H1 (cell line): ENCODE data around the gene OPCML. TPM values are rescaled to one million over a fixed set of nuclear protein-coding genes. Genes with fewer than 3 reads are reported as not detected.

Experiments used
- CTCF ChIA-PET: fragments of 300-600 bp; sonication (Branson Sonifier 250); formaldehyde crosslinking; loops from one replicate; lab custom pipeline; 2021; ENCODE audit not compliant: partially characterized antibody; lab: Charles Lee
- POLR2A ChIA-PET: fragments of 300-600 bp; sonication (Branson Sonifier 250); formaldehyde crosslinking; loops from one replicate; lab custom pipeline; 2021; ENCODE audit warnings: inconsistent platforms; ENCODE audit not compliant: partially characterized antibody; lab: Charles Lee
- DNase-seq, 2 experiments: peaks; one replicate each; pipeline versions ENCODE4 v3.0.0 to v3.0.0-alpha.2; 2010 to 2022; ENCODE audit warnings: low spot score in 2 of 2, low read depth in 1 of 2, mixed read lengths in 1 of 2
- FAIRE-seq: peaks from 2 replicates; lab custom pipeline; 2011; peaks lifted over from hg19 to GRCh38; lab: Jason Lieb, UNC
- H2AFZ ChIP-seq: 2 replicates; pipeline ENCODE4 v1.8.1; 2012; ENCODE audit warnings: low read length, inconsistent platforms
- H2AK5ac ChIP-seq: 2 replicates; pipeline ENCODE4 v1.6.1; 2013; ENCODE audit warnings: low read depth, low read length
- H2BK120ac ChIP-seq: replicated peaks from 2 replicates; pipeline ENCODE3; 2013; ENCODE audit warnings: low read depth, low read length, inconsistent platforms
- H2BK12ac ChIP-seq: 2 replicates; pipeline ENCODE4 v1.6.1; 2013; ENCODE audit warnings: low read depth, low read length
- H2BK15ac ChIP-seq: 2 replicates; pipeline ENCODE4 v1.6.1; 2013; ENCODE audit warnings: low read length
- H2BK20ac ChIP-seq: 2 replicates; pipeline ENCODE4 v1.6.1; 2013; ENCODE audit warnings: low read length
- H2BK5ac ChIP-seq: 2 replicates; pipeline ENCODE4 v1.6.1; 2013; ENCODE audit warnings: low read depth, low read length
- H3K14ac ChIP-seq: 2 replicates; pipeline ENCODE4 v1.6.1; 2013; ENCODE audit warnings: inconsistent platforms; ENCODE audit not compliant: insufficient read length
- H3K18ac ChIP-seq: 2 replicates; pipeline ENCODE4 v1.6.1; 2013; ENCODE audit warnings: low read length; ENCODE audit errors: extremely low read depth
- H3K23ac ChIP-seq: 2 replicates; pipeline ENCODE4 v1.6.1; 2013; ENCODE audit warnings: inconsistent platforms; ENCODE audit not compliant: insufficient read length
- H3K23me2 ChIP-seq: 2 replicates; pipeline ENCODE4 v1.6.1; 2013; ENCODE audit warnings: low read depth, low read length
- H3K27ac ChIP-seq: 2 replicates; pipeline ENCODE4 v1.6.1; 2011; ENCODE audit warnings: low read depth, low read length, inconsistent platforms
- H3K27me3 ChIP-seq, 4 experiments: replicated peaks in 1 of 4; 1 replicate in 1 of 4; 2 replicates in 3 of 4; pipeline versions ENCODE4 v1.6.1 to v1.8.1; 2011 to 2013; ENCODE audit warnings: low read length in 3 of 4, mild to moderate bottlenecking in 3 of 4, inconsistent platforms in 2 of 4, mixed read lengths in 2 of 4, moderate library complexity in 1 of 4; ENCODE audit not compliant: control insufficient read depth in 3 of 4, insufficient read depth in 3 of 4; ENCODE audit errors: extremely low read depth in 1 of 4
- H3K36me3 ChIP-seq, 4 experiments: 2 replicates each; pipeline versions ENCODE4 v1.6.1 to v1.8.1; 2011 to 2013; ENCODE audit warnings: mild to moderate bottlenecking in 4 of 4, low read length in 3 of 4, moderate library complexity in 2 of 4, control low read depth in 1 of 4, inconsistent platforms in 1 of 4; ENCODE audit not compliant: insufficient read depth in 4 of 4, control insufficient read depth in 2 of 4
- H3K4ac ChIP-seq: replicated peaks from 2 replicates; pipeline ENCODE3; 2013; ENCODE audit warnings: low read length, low read depth, mixed read lengths, inconsistent platforms; ENCODE audit not compliant: insufficient read length
- H3K4me1 ChIP-seq, 4 experiments: replicated peaks in 1 of 4; 1 replicate in 1 of 4; 2 replicates in 3 of 4; pipeline versions ENCODE4 v1.6.1 to v1.8.1; 2011 to 2013; ENCODE audit warnings: low read length in 3 of 4, inconsistent platforms in 2 of 4, mixed read lengths in 1 of 4; ENCODE audit not compliant: insufficient read depth in 4 of 4, control insufficient read depth in 3 of 4
- H3K4me2 ChIP-seq, 2 experiments: 2 replicates each; pipeline versions ENCODE4 v1.6.1 to v1.8.1; 2011 to 2013; ENCODE audit warnings: low read depth in 2 of 2, low read length in 2 of 2, control low read depth in 1 of 2, inconsistent platforms in 1 of 2, mild to moderate bottlenecking in 1 of 2; ENCODE audit not compliant: insufficient read depth in 1 of 2
- H3K4me3 ChIP-seq, 4 experiments: fragments of 200-600, 300-600 bp in 1 of 4; sonication (generic), shearing (Covaris generic), sonication (Bioruptor Twin) in 1 of 4; 2 replicates each; pipeline versions ENCODE4 v1.5.1 to v1.8.1; 2011 to 2016; ENCODE audit warnings: low read length in 4 of 4, low read depth in 3 of 4, control low read depth in 2 of 4, inconsistent platforms in 2 of 4, mild to moderate bottlenecking in 2 of 4, mixed read lengths in 1 of 4, moderate library complexity in 1 of 4; ENCODE audit not compliant: insufficient read depth in 2 of 4; ENCODE audit errors: extremely low read depth in 1 of 4
- H3K56ac ChIP-seq: replicated peaks from 2 replicates; pipeline ENCODE3; 2013; ENCODE audit warnings: low read depth, mild to moderate bottlenecking, mixed read lengths, low read length, inconsistent platforms; ENCODE audit not compliant: insufficient read length
- H3K79me1 ChIP-seq: 2 replicates; pipeline ENCODE4 v1.6.1; 2013; ENCODE audit warnings: low read depth, low read length, control low read depth
- H3K79me2 ChIP-seq, 2 experiments: 2 replicates each; pipeline versions ENCODE4 v1.6.1 to v1.8.1; 2012 to 2013; ENCODE audit warnings: low read length in 2 of 2, mild to moderate bottlenecking in 2 of 2, inconsistent platforms in 1 of 2; ENCODE audit not compliant: insufficient read depth in 2 of 2, control insufficient read depth in 1 of 2
- H3K9ac ChIP-seq, 4 experiments: replicated peaks in 1 of 4; 1 replicate in 1 of 4; 2 replicates in 3 of 4; pipeline versions ENCODE4 v1.6.1 to v1.8.1; 2011 to 2013; ENCODE audit warnings: low read depth in 3 of 4, low read length in 3 of 4, control low read depth in 2 of 4, mild to moderate bottlenecking in 2 of 4, moderate library complexity in 2 of 4, inconsistent platforms in 1 of 4; ENCODE audit errors: extremely low read depth in 1 of 4
- H3K9me3 ChIP-seq, 2 experiments: 2 replicates each; pipeline versions ENCODE4 v1.6.1 to v1.8.1; 2012 to 2013; ENCODE audit warnings: mild to moderate bottlenecking in 2 of 2, moderate library complexity in 2 of 2, control low read depth in 1 of 2, inconsistent platforms in 1 of 2, low read depth in 1 of 2, low read length in 1 of 2, mixed read lengths in 1 of 2; ENCODE audit not compliant: insufficient read depth in 2 of 2
- H4K20me1 ChIP-seq, 2 experiments: replicated peaks in 1 of 2; 2 replicates each; pipeline versions ENCODE3 to v1.8.1; 2011 to 2013; ENCODE audit warnings: inconsistent platforms in 2 of 2, low read length in 2 of 2, mild to moderate bottlenecking in 1 of 2; ENCODE audit not compliant: insufficient read depth in 2 of 2, control insufficient read depth in 1 of 2
- H4K5ac ChIP-seq: 2 replicates; pipeline ENCODE4 v1.6.1; 2013; ENCODE audit warnings: low read length, low read depth, mixed read lengths, inconsistent platforms; ENCODE audit not compliant: insufficient read length
- H4K8ac ChIP-seq: 2 replicates; pipeline ENCODE4 v1.8.0; 2013; ENCODE audit warnings: mild to moderate bottlenecking, moderate library complexity, low read length, inconsistent platforms; ENCODE audit not compliant: insufficient read depth; ENCODE audit errors: extremely low read depth
- H4K91ac ChIP-seq: replicated peaks from 2 replicates; pipeline ENCODE3; 2013; ENCODE audit warnings: low read length, mixed read lengths, inconsistent platforms; ENCODE audit not compliant: insufficient read length
- BACH1 ChIP-seq: IDR thresholded peaks from 2 replicates; pipeline ENCODE4 v1.6.1; 2012; ENCODE audit warnings: low read length, improper control_type of control experiment
- GABPA ChIP-seq: IDR thresholded peaks from 2 replicates; pipeline ENCODE4 v1.6.1; 2011; ENCODE audit warnings: mild to moderate bottlenecking, low read length, moderate library complexity, borderline replicate concordance; ENCODE audit not compliant: insufficient read depth
- POU5F1 ChIP-seq: IDR thresholded peaks from 2 replicates; pipeline ENCODE4 v1.6.1; 2011; ENCODE audit warnings: low read depth, mild to moderate bottlenecking, low read length, moderate library complexity
- RAD21 ChIP-seq, 2 experiments: IDR thresholded peaks in 1 of 2; conservative IDR thresholded peaks in 1 of 2; 2 replicates each; pipeline ENCODE4 v1.6.1; 2011; ENCODE audit warnings: low read depth in 2 of 2, low read length in 2 of 2, improper control_type of control experiment in 1 of 2, inconsistent platforms in 1 of 2, mild to moderate bottlenecking in 1 of 2, moderate library complexity in 1 of 2
- SAP30 ChIP-seq: fragments of 300-600 bp; sonication (generic); IDR thresholded peaks from 2 replicates; pipeline ENCODE4 v1.7.1; 2012; ENCODE audit warnings: low read length, moderate library complexity, mild to moderate bottlenecking, inconsistent platforms; ENCODE audit not compliant: insufficient read depth, insufficient replicate concordance
- WGBS, 2 experiments: shearing (Covaris generic) in 1 of 2; methylation state at CpG; one replicate each; pipeline versions ENCODE4 v1.1.6 to v1.1.7; 2013 to 2015; ENCODE audit warnings: low lambda C conversion rate in 2 of 2, mixed read lengths in 2 of 2, inconsistent platforms in 1 of 2, low coverage in 1 of 2, missing lambda C conversion rate in 1 of 2; ENCODE audit not compliant: insufficient replicate concordance in 2 of 2, insufficient coverage in 1 of 2, insufficient read length in 1 of 2; ENCODE audit errors: extremely low coverage in 1 of 2, missing lambda C conversion rate in 1 of 2; 5-methylcytosine and 5-hydroxymethylcytosine counted together
- polyA plus RNA-seq, 7 experiments: library from polyadenylated mRNA; depleted of rRNA in 3 of 7; stranded (reverse) in 5 of 7; unstranded in 2 of 7; fragments of >200 nt in 5 of 7; fragments of 200-250 nt in 2 of 7; gene quantifications; 1 replicate in 5 of 7; 2 replicates in 1 of 7; 4 replicates in 1 of 7; pipeline versions ENCODE4 v1.2.1 to v1.2.3, GENCODE V29; 2011 to 2013; ENCODE audit warnings: missing spikeins in 2 of 7, mixed read lengths in 2 of 7
- total RNA-seq: library from RNA; stranded (reverse); fragmentation: NEBNext Ultra II Directional; extraction: Animal tissue kit (Norgen Biotek cat#: 25700); gene quantifications from 2 replicates; pipeline ENCODE4 v1.2.1, GENCODE V29; 2021
- TF ChIP-seq, protein P1 (sequence below), 3 experiments: IDR thresholded peaks; 1 replicate in 2 of 3; 2 replicates in 1 of 3; pipeline versions ENCODE4 v1.5.1 to v1.6.1; 2011; ENCODE audit warnings: low read length in 3 of 3, mild to moderate bottlenecking in 3 of 3, inconsistent platforms in 2 of 3, low read depth in 1 of 3, moderate library complexity in 1 of 3; ENCODE audit not compliant: insufficient read depth in 1 of 3; ENCODE audit errors: control extremely low read depth in 1 of 3

The OPCML gene
- total and polyA plus RNA-seq, 2 of the 8 experiments (the other 6 are each of a cell fraction or from before 2014, with no cell fraction given): 2.3 to 3.1 TPM

DNA sequence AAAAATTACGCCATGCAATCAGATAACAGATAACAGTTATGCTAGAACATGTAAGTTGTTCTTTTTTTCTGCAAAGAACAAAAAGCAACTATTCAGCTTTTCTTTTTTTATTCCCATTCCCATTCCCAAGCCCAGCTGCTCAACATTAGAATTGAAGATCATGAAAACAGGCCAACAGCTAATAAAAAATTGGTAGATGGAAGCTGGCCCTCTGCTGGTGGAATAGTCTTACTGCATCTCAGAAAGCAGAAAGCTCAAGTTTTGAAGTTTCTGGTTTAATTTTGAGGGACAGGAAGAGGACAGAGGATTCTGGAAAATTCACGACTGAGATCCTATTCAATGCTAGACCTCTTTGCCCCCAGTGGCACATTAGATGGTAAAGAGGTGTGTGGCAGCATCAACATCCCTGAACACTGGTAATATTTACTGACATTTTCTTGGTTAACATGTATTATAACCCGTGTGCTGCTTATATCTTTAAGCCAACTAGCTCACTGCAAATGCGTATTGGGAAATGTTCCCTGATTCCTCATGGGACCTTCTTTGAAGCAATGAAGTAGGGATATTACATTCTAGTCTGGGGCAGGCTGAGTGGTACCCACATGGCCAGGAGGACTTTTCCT lies 591.2 kb downstream of the OPCML start:
- Histone ChIP-seq H3K4me1 (peaks cover 3 to 7% (median 4%) of the 10 kb centered on the region in 4 experiments; a peak in 6 of 7 replicates), H2BK5ac (no peak overlapping the region), H3K4me2 (no peak overlapping the region), H4K91ac (no peak overlapping the region), H3K79me2 (no peaks in the 10 kb centered on the region), H3K27me3 (peaks cover 0 to 33% (median 26%) of the 10 kb centered on the region in 4 experiments; a peak in 6 of 7 replicates), H3K4ac (no peak overlapping the region), H3K27ac (no peak overlapping the region), H3K56ac (no peak overlapping the region), H2BK20ac (no peak overlapping the region), H3K14ac (no peak overlapping the region), H2AFZ (no peak overlapping the region), H4K5ac (no peak overlapping the region), H2BK12ac (no peak overlapping the region), H2BK120ac (no peak overlapping the region), H3K23ac (no peak overlapping the region), H2AK5ac (no peak overlapping the region), H3K9me3 (no peaks in the 10 kb centered on the region), H2BK15ac (no peak overlapping the region), H3K4me3 (no peak overlapping the region), H3K79me1 (no peaks in the 10 kb centered on the region), H3K18ac (no peak overlapping the region), H3K36me3 (no peaks in the 10 kb centered on the region), H3K9ac (no peak overlapping the region), H4K20me1 (peaks cover 0 to 3% of the 10 kb centered on the region in 2 experiments), H4K8ac (no peak overlapping the region), H3K23me2 (peaks cover 16% of the 10 kb centered on the region; the same call in 1 of the 2 replicates)
- 64% methylated on average over 4 of the region's 4 CpGs; no CpG with 5 or more reads in 1 of the 2 experiments for WGBS, 2 experiments
- ChIA-PET CTCF (interaction anchor here (0.6 to 9.7 kb wide), 92 partner anchors 10 to 857 kb away, joined by 3 to 131 read pairs (median 4); no protein-coding TSS in a partner anchor), POLR2A (no interaction called here)
- FAIRE-seq (peak; percentile 76), DNase-seq (no peak)
- TF ChIP-seq RAD21 (IDR thresholded peaks at IDR 0.05 in 1 of 2, conservative IDR thresholded peaks at IDR 0.05 in 1 of 2; ENCODE audit: low read depth in 2 of 2, low read length in 2 of 2) (peak; percentile 76 to 84), BACH1 (no peak), POU5F1 (no peak), GABPA (peak; percentile 19; the same call in 1 of the 2 replicates), SAP30 (no peak)
- TF ChIP-seq, protein P1, sequence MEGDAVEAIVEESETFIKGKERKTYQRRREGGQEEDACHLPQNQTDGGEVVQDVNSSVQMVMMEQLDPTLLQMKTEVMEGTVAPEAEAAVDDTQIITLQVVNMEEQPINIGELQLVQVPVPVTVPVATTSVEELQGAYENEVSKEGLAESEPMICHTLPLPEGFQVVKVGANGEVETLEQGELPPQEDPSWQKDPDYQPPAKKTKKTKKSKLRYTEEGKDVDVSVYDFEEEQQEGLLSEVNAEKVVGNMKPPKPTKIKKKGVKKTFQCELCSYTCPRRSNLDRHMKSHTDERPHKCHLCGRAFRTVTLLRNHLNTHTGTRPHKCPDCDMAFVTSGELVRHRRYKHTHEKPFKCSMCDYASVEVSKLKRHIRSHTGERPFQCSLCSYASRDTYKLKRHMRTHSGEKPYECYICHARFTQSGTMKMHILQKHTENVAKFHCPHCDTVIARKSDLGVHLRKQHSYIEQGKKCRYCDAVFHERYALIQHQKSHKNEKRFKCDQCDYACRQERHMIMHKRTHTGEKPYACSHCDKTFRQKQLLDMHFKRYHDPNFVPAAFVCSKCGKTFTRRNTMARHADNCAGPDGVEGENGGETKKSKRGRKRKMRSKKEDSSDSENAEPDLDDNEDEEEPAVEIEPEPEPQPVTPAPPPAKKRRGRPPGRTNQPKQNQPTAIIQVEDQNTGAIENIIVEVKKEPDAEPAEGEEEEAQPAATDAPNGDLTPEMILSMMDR (IDR thresholded peaks at IDR 0.05; ENCODE audit: control extremely low read depth in 1 of 3, insufficient read depth in 1 of 3, low read depth in 1 of 3, low read length in 3 of 3): peak in 2 of 3 experiments; percentile 70 to 71; a peak in 3 of 4 replicates
